GM12878 (cell line): ENCODE data around the gene FAHD1.

Experiments used
- NRF1 ChIP-seq: conservative IDR thresholded peaks from 2 replicates; pipeline ENCODE4 v1.6.1; 2011; ENCODE audit warnings: mild to moderate bottlenecking, low read depth, low read length, improper control_type of control experiment
- RCOR1 ChIP-seq: conservative IDR thresholded peaks from 2 replicates; pipeline ENCODE4 v1.6.1; 2012; ENCODE audit warnings: low read depth, low read length, improper control_type of control experiment

DNA sequence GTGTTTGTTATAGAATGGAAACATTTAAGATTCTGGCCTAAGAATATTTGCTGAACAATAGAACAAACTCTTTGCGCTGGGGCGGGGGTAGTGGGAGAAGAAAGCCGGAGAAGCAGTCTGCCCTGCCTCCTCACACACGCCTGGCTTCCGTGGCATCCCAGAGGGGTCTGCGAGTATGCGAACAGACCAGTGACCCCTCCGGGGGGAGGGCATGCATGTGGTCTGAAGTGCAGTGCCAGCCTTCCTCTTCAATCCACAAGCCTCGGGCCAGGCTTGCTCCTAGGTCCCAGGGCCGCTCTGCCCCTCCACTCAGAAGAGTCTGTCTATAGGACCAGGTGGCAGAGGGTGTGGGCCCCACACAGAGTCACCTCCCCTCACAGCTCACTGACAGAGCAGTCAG, 19.4 kb upstream of the FAHD1 start:
- TF ChIP-seq RCOR1, result no peak
- TF ChIP-seq NRF1, result no peak
